Islet of Langerhans (tissue), 1 donor: ENCODE measurements around the gene DCC.
A peak's percentile ranks its signal among the peaks of the same experiment; 100 is the strongest.

Experiments
- FAIRE-seq: peaks from one replicate; lab custom pipeline; 2011; peaks lifted over from hg19 to GRCh38; lab: Jason Lieb, UNC

Gene DCC

GRCh38 chr18:52700816-52701215 lies 360.8 kb downstream of the DCC start:
- peak; percentile 65 for FAIRE-seq

- FAIRE-seq = no peak
Observed at GRCh38 chr18:52701219-52701935, 361.4 kb downstream of the DCC start.

- no peak for FAIRE-seq
Observed at GRCh38 chr18:52715421-52715820, 375.4 kb downstream of the DCC start.

GRCh38 chr18:52715991-52716390 lies 376.0 kb downstream of the DCC start:
- FAIRE-seq = no peak

- no peak for FAIRE-seq
Observed at GRCh38 chr18:52716973-52717372, 377.0 kb downstream of the DCC start.

- no peak for FAIRE-seq
Observed at GRCh38 chr18:52722904-52723303, 382.9 kb downstream of the DCC start.

GRCh38 chr18:52723550-52723970 lies 383.6 kb downstream of the DCC start:
- no peak for FAIRE-seq

- FAIRE-seq = no peak
Observed at GRCh38 chr18:52730972-52731619, 391.1 kb downstream of the DCC start.

- FAIRE-seq = no peak
Observed at GRCh38 chr18:52738946-52739345, 398.9 kb downstream of the DCC start.

GRCh38 chr18:52746986-52747385 lies 407.0 kb downstream of the DCC start:
- FAIRE-seq = no peak

- FAIRE-seq = no peak
Observed at GRCh38 chr18:52747869-52748268, 407.9 kb downstream of the DCC start.

- FAIRE-seq = no peak
Observed at GRCh38 chr18:52748343-52748742, 408.3 kb downstream of the DCC start.

GRCh38 chr18:52749542-52749941 lies 409.5 kb downstream of the DCC start:
- no peak for FAIRE-seq

- no peak for FAIRE-seq
Observed at GRCh38 chr18:52750995-52751394, 411.0 kb downstream of the DCC start.

GRCh38 chr18:52764316-52764715 lies 424.3 kb downstream of the DCC start:
- no peak for FAIRE-seq

- FAIRE-seq = no peak
Observed at GRCh38 chr18:52766002-52766545, 426.1 kb downstream of the DCC start.

GRCh38 chr18:52781113-52781512 lies 441.1 kb downstream of the DCC start:
- no peak for FAIRE-seq

GRCh38 chr18:52791321-52791720 lies 451.3 kb downstream of the DCC start:
- no peak for FAIRE-seq

- FAIRE-seq = no peak
Observed at GRCh38 chr18:52812834-52813233, 472.8 kb downstream of the DCC start.

- FAIRE-seq = no peak
Observed at GRCh38 chr18:52813635-52814416, 473.8 kb downstream of the DCC start.

GRCh38 chr18:52815651-52816050 lies 475.7 kb downstream of the DCC start:
- no peak for FAIRE-seq

GRCh38 chr18:52816121-52816520 lies 476.1 kb downstream of the DCC start:
- no peak for FAIRE-seq

- FAIRE-seq = no peak
Observed at GRCh38 chr18:52822160-52822559, 482.2 kb downstream of the DCC start.
